Upper lobe of left lung (tissue), 4 donors: ENCODE results near the gene EGF.

Experiments used
- EP300 ChIP-seq, 4 donors: sonication (generic); formaldehyde crosslinking; IDR thresholded peaks; one replicate each; pipeline ENCODE4 v1.5.1; 2017; ENCODE audit warnings: antibody characterized with exemption in 4 of 4, control low read depth in 2 of 4
- POLR2A ChIP-seq, 4 donors: fragments of 450-650 bp; IDR thresholded peaks; one replicate each; pipeline ENCODE4 v1.5.1; 2016 to 2017; ENCODE audit warnings: antibody characterized with exemption in 4 of 4, mild to moderate bottlenecking in 2 of 4
- POLR2AphosphoS5 ChIP-seq, 2 donors: sonication (generic); formaldehyde crosslinking; IDR thresholded peaks; one replicate each; pipeline ENCODE4 v1.5.1; 2017; ENCODE audit warnings: antibody characterized with exemption in 2 of 2
- TF ChIP-seq, protein P1 (sequence below), 6 experiments: fragments of 450-650 bp in 4 of 6; fragments of 200-600 bp in 2 of 6; sonication (generic) in 2 of 6; IDR thresholded peaks; one replicate each; pipeline ENCODE4 v1.5.1; 2016 to 2019; ENCODE audit warnings: antibody characterized with exemption in 6 of 6

DNA sequence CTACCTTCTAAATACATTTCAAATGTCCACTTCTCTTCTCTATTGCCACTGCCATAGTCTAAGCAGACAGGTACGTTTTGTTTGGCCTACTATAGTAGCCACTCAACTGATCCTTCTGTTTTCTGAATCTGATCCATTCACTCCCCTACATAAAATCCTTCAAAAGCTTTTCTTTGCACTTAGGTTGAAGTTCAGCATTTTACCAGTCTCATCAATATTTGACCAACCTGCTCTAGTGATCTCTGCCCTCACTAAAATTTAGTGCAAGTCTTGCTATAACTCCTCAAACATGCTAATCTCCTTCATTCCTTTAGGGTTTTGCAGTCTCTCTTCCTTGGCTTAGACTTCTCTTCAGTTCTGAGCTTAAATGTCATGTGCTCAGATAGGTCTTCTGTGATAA is 33.4 kb downstream of the EGF start:
- TF ChIP-seq, protein P1, sequence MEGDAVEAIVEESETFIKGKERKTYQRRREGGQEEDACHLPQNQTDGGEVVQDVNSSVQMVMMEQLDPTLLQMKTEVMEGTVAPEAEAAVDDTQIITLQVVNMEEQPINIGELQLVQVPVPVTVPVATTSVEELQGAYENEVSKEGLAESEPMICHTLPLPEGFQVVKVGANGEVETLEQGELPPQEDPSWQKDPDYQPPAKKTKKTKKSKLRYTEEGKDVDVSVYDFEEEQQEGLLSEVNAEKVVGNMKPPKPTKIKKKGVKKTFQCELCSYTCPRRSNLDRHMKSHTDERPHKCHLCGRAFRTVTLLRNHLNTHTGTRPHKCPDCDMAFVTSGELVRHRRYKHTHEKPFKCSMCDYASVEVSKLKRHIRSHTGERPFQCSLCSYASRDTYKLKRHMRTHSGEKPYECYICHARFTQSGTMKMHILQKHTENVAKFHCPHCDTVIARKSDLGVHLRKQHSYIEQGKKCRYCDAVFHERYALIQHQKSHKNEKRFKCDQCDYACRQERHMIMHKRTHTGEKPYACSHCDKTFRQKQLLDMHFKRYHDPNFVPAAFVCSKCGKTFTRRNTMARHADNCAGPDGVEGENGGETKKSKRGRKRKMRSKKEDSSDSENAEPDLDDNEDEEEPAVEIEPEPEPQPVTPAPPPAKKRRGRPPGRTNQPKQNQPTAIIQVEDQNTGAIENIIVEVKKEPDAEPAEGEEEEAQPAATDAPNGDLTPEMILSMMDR (IDR thresholded peaks at IDR 0.05), result no peak
- TF ChIP-seq POLR2AphosphoS5 (IDR thresholded peaks at IDR 0.05) (no peak), POLR2A (IDR thresholded peaks at IDR 0.05) (no peak), EP300 (IDR thresholded peaks at IDR 0.05) (no peak)
